Endothelial cell of umbilical vein (primary cell): ENCODE results near the gene STIM1.

Source experiments
- EZH2 ChIP-seq: IDR thresholded peaks from 2 replicates; pipeline ENCODE4 v1.6.1; 2012; ENCODE audit warnings: borderline replicate concordance, low read depth, mild to moderate bottlenecking, moderate library complexity, low read length, inconsistent platforms; ENCODE audit not compliant: severe bottlenecking
- MAX ChIP-seq: IDR thresholded peaks from 2 replicates; pipeline ENCODE4 v1.6.1; 2011; ENCODE audit not compliant: insufficient read depth, insufficient read length
- POLR2A ChIP-seq: IDR thresholded peaks from 2 replicates; pipeline ENCODE4 v1.6.1; 2012; ENCODE audit warnings: low read depth, mild to moderate bottlenecking, control low read depth, low read length

GRCh38 chr11:4048340-4048739 lies 192.9 kb downstream of the STIM1 start:
- TF ChIP-seq POLR2A: no peak
- no peak for TF ChIP-seq MAX
- TF ChIP-seq EZH2: no peak
